GM19099 (cell line): ENCODE measurements around the gene GNAQ.

Experiments
- POLR2A ChIP-seq: IDR thresholded peaks from 3 replicates; pipeline ENCODE4 v1.6.1; 2011; ENCODE audit warnings: low read depth; ENCODE audit not compliant: insufficient read length; ENCODE audit errors: extremely low read depth

The GNAQ gene

GRCh38 chr9:77807846-77808750 is 223.5 kb downstream of the GNAQ start:
- TF ChIP-seq POLR2A, result no peak

GRCh38 chr9:77807281-77807683 is 224.3 kb downstream of the GNAQ start:
- no peak for TF ChIP-seq POLR2A

GRCh38 chr9:77806741-77807140 is 224.9 kb downstream of the GNAQ start:
- no peak for TF ChIP-seq POLR2A

GRCh38 chr9:77805810-77806209 is 225.8 kb downstream of the GNAQ start:
- no peak for TF ChIP-seq POLR2A

- no peak for TF ChIP-seq POLR2A
Observed at GRCh38 chr9:77803423-77803822, 228.2 kb downstream of the GNAQ start.

- TF ChIP-seq POLR2A, result no peak
Observed at GRCh38 chr9:77802515-77803293, 228.9 kb downstream of the GNAQ start.

GRCh38 chr9:77802064-77802463 is 229.5 kb downstream of the GNAQ start:
- no peak for TF ChIP-seq POLR2A

- TF ChIP-seq POLR2A, result no peak
Observed at GRCh38 chr9:77800924-77801551, 230.6 kb downstream of the GNAQ start.

GRCh38 chr9:77798140-77798539 is 233.5 kb downstream of the GNAQ start:
- TF ChIP-seq POLR2A, result no peak

- TF ChIP-seq POLR2A, result no peak
Observed at GRCh38 chr9:77794985-77795384, 236.6 kb downstream of the GNAQ start.

- no peak for TF ChIP-seq POLR2A
Observed at GRCh38 chr9:77793849-77794248, 237.8 kb downstream of the GNAQ start.

GRCh38 chr9:77789891-77790290 is 241.7 kb downstream of the GNAQ start:
- no peak for TF ChIP-seq POLR2A

GRCh38 chr9:77785341-77785740 is 246.3 kb downstream of the GNAQ start:
- TF ChIP-seq POLR2A, result no peak

GRCh38 chr9:77783518-77783917 is 248.1 kb downstream of the GNAQ start:
- TF ChIP-seq POLR2A, result no peak

- no peak for TF ChIP-seq POLR2A
Observed at GRCh38 chr9:77779010-77779409, 252.6 kb downstream of the GNAQ start.
